Activated T-helper 2 cell treated with anti-CD3 and anti-CD28 coated beads, Interferon-gamma antibody, Interleukin-2, Interleukin-4, amounts not matched to agents 10 μg/mL and 5 μg/mL and 100 μg/mL, durations not matched to agents 14 hours and 24 hours and 36 hours (primary cell): Measurements from ENCODE around the gene BTN2A1. TPM values are rescaled to one million over a fixed set of nuclear protein-coding genes. Genes with fewer than 3 reads are reported as not detected.
"Not testable (repeated sequence)": the region's sequence is repeated elsewhere in the genome, so short reads cannot be mapped to it uniquely, and the experiment has no call there.

Experiments
- DNase-seq: peaks from one replicate; pipeline ENCODE4 v3.0.0; 2021; ENCODE audit warnings: low spot score
- H3K27ac Mint-ChIP-seq: one replicate; pipeline ENCODE4 v1.8.0; 2021; ENCODE audit warnings: mixed read lengths
- H3K27me3 Mint-ChIP-seq: one replicate; pipeline ENCODE4 v1.8.0; 2021; ENCODE audit warnings: low read depth, mixed read lengths
- H3K36me3 Mint-ChIP-seq: one replicate; pipeline ENCODE4 v1.8.0; 2021; ENCODE audit warnings: low read depth, mixed read lengths
- H3K4me1 Mint-ChIP-seq: one replicate; pipeline ENCODE4 v1.8.0; 2021; ENCODE audit warnings: low read depth, mixed read lengths
- H3K4me3 Mint-ChIP-seq: one replicate; pipeline ENCODE4 v1.8.0; 2021; ENCODE audit warnings: low read depth, mild to moderate bottlenecking, moderate library complexity, mixed read lengths
- H3K9me3 Mint-ChIP-seq: one replicate; pipeline ENCODE4 v1.8.0; 2021; ENCODE audit warnings: mixed read lengths
- intact Hi-C: fragments of 100-400 bp; cut with micrococcal nuclease; formaldehyde crosslinking; loops from one replicate; pipeline ENCODE4 v1.15.1; 2023
- total RNA-seq: library from RNA; stranded (reverse); gene quantifications from 2 replicates; pipeline ENCODE4 v1.2.3, GENCODE V29; 2022

Gene BTN2A1
- total RNA-seq, result 20.2 and 23.0 TPM in 2 replicates

GRCh38 chr6:26457806-26458688 lies at the start of gene BTN2A1:
Gene BTN2A1 (plus strand): TSS chr6:26457955. CDS start chr6:26458637, 682 bp downstream.
- intact Hi-C loops, result loop anchor here (1.0 to 5.0 kb wide), 5 partner anchors 15 to 91 kb away; partner anchors contain the start of genes BTN3A2 and BTN3A3
- Mint-ChIP-seq H3K27ac (peak within 1 kb of the TSS; percentile 95), H3K36me3 (peaks cover 46% of the 10 kb centered on the region), H3K27me3 (no peaks in the 10 kb centered on the region), H3K4me3 (peak within 1 kb of the TSS; percentile 97), H3K9me3 (no peaks in the 10 kb centered on the region), H3K4me1 (peaks cover 39% of the 10 kb centered on the region)
- DNase-seq, result peak; percentile 63

GRCh38 chr6:26408828-26409730 lies 48.7 kb upstream of the BTN2A1 start:
- Mint-ChIP-seq H3K27me3 (no peaks in the 10 kb centered on the region), H3K36me3 (peaks cover 90% of the 10 kb centered on the region), H3K4me3 (no peak overlapping the region), H3K27ac (no peak overlapping the region), H3K4me1 (peaks cover 23% of the 10 kb centered on the region), H3K9me3 (no peaks in the 10 kb centered on the region)
- intact Hi-C loops, result no loop called here
- DNase-seq, result no peak

- H3K27me3 Mint-ChIP-seq, result no peaks in the 10 kb centered on the region
- H3K4me1 Mint-ChIP-seq, result peaks cover 13% of the 10 kb centered on the region
- peaks cover 94% of the 10 kb centered on the region for H3K36me3 Mint-ChIP-seq
- H3K9me3 Mint-ChIP-seq, result peaks cover 18% of the 10 kb centered on the region
- no peak overlapping the region for H3K27ac Mint-ChIP-seq
- no peak overlapping the region for H3K4me3 Mint-ChIP-seq
- intact Hi-C loops, result no loop called here
- no peak for DNase-seq
Measured at GRCh38 chr6:26411751-26412150, 46.0 kb upstream of the BTN2A1 start.

- no peak overlapping the region for H3K27ac Mint-ChIP-seq
- intact Hi-C loops, result no loop called here
- peaks cover 22% of the 10 kb centered on the region for H3K9me3 Mint-ChIP-seq
- no peak overlapping the region for H3K4me3 Mint-ChIP-seq
- peaks cover 94% of the 10 kb centered on the region for H3K36me3 Mint-ChIP-seq
- DNase-seq, result no peak
- H3K4me1 Mint-ChIP-seq, result peaks cover 11% of the 10 kb centered on the region
- H3K27me3 Mint-ChIP-seq, result no peaks in the 10 kb centered on the region
Measured at GRCh38 chr6:26412228-26412627, 45.5 kb upstream of the BTN2A1 start.

- Mint-ChIP-seq H3K4me3 (no peak overlapping the region), H3K9me3 (peaks cover 28% of the 10 kb centered on the region), H3K27ac (no peak overlapping the region), H3K4me1 (peaks cover 6% of the 10 kb centered on the region), H3K27me3 (no peaks in the 10 kb centered on the region), H3K36me3 (peaks cover 94% of the 10 kb centered on the region)
- intact Hi-C loops, result no loop called here
- DNase-seq, result no peak
Measured at GRCh38 chr6:26412954-26413353, 44.8 kb upstream of the BTN2A1 start.

GRCh38 chr6:26414281-26414680 lies 43.5 kb upstream of the BTN2A1 start:
- intact Hi-C loops, result no loop called here
- no peak overlapping the region for H3K27ac Mint-ChIP-seq
- no peak for DNase-seq
- H3K4me3 Mint-ChIP-seq, result no peak overlapping the region
- peaks cover 4% of the 10 kb centered on the region for H3K4me1 Mint-ChIP-seq
- no peaks in the 10 kb centered on the region for H3K27me3 Mint-ChIP-seq
- H3K9me3 Mint-ChIP-seq, result peaks cover 37% of the 10 kb centered on the region
- peaks cover 88% of the 10 kb centered on the region for H3K36me3 Mint-ChIP-seq

GRCh38 chr6:26415036-26415614 lies 42.6 kb upstream of the BTN2A1 start:
- Mint-ChIP-seq H3K9me3 (peaks cover 37% of the 10 kb centered on the region), H3K4me3 (no peak overlapping the region), H3K4me1 (peaks cover 4% of the 10 kb centered on the region), H3K36me3 (peaks cover 79% of the 10 kb centered on the region), H3K27me3 (no peaks in the 10 kb centered on the region), H3K27ac (no peak overlapping the region)
- intact Hi-C loops, result no loop called here
- DNase-seq, result no peak

- Mint-ChIP-seq H3K36me3 (peaks cover 73% of the 10 kb centered on the region), H3K4me3 (no peak overlapping the region)
- intact Hi-C loops, result no loop called here
Measured at GRCh38 chr6:26415791-26416190, 42.0 kb upstream of the BTN2A1 start.

GRCh38 chr6:26416288-26416687 lies 41.5 kb upstream of the BTN2A1 start:
- intact Hi-C loops, result no loop called here
- no peak overlapping the region for H3K27ac Mint-ChIP-seq
- no peak overlapping the region for H3K4me3 Mint-ChIP-seq
- H3K9me3 Mint-ChIP-seq, result peaks cover 37% of the 10 kb centered on the region
- peaks cover 4% of the 10 kb centered on the region for H3K4me1 Mint-ChIP-seq
- no peak for DNase-seq
- H3K27me3 Mint-ChIP-seq, result no peaks in the 10 kb centered on the region
- peaks cover 68% of the 10 kb centered on the region for H3K36me3 Mint-ChIP-seq

More at GRCh38 chr6:26415791-26416190, 42.0 kb upstream of the BTN2A1 start:
- Mint-ChIP-seq H3K27me3 (no peaks in the 10 kb centered on the region), H3K27ac (no peak overlapping the region), H3K4me1 (peaks cover 4% of the 10 kb centered on the region), H3K9me3 (peaks cover 37% of the 10 kb centered on the region)
- DNase-seq, result no peak

GRCh38 chr6:26418077-26418476 lies 39.7 kb upstream of the BTN2A1 start:
- H3K4me3 Mint-ChIP-seq, H3K27ac Mint-ChIP-seq, H3K4me1 Mint-ChIP-seq, H3K27me3 Mint-ChIP-seq, DNase-seq, intact Hi-C loops: not testable (repeated sequence)
- Mint-ChIP-seq H3K36me3 (peaks cover 52% of the 10 kb centered on the region), H3K9me3 (peaks cover 37% of the 10 kb centered on the region)

GRCh38 chr6:26418795-26419194 lies 39.0 kb upstream of the BTN2A1 start:
- H3K9me3 Mint-ChIP-seq, result peaks cover 37% of the 10 kb centered on the region
- H3K4me3 Mint-ChIP-seq, H3K4me1 Mint-ChIP-seq, H3K27ac Mint-ChIP-seq, intact Hi-C loops, DNase-seq, H3K27me3 Mint-ChIP-seq: not testable (repeated sequence)
- peaks cover 45% of the 10 kb centered on the region for H3K36me3 Mint-ChIP-seq

- H3K27me3 Mint-ChIP-seq, result no peaks in the 10 kb centered on the region
- intact Hi-C loops, result loop anchor here (2.0 to 5.0 kb wide), 4 partner anchors 20 to 78 kb away; partner anchors contain the start of genes BTN2A1, BTN2A2 and BTN3A3
- peaks cover 8% of the 10 kb centered on the region for H3K4me1 Mint-ChIP-seq
- H3K36me3 Mint-ChIP-seq, result peaks cover 26% of the 10 kb centered on the region
- H3K4me3 Mint-ChIP-seq, result no peak overlapping the region
- no peak overlapping the region for H3K27ac Mint-ChIP-seq
- peaks cover 29% of the 10 kb centered on the region for H3K9me3 Mint-ChIP-seq
- DNase-seq, result no peak
Measured at GRCh38 chr6:26420688-26421171, 37.0 kb upstream of the BTN2A1 start.
